ENCODE results near the gene CUEDC1. TPM values are rescaled to one million over a fixed set of nuclear protein-coding genes. Genes with fewer than 3 reads are reported as not detected.
"Not testable (repeated sequence)": the region's sequence is repeated elsewhere in the genome, so short reads cannot be mapped to it uniquely, and the experiment has no call there.

Gene CUEDC1
- total RNA-seq, 1 experiment from 2014 or later = 61.4 TPM

DNA sequence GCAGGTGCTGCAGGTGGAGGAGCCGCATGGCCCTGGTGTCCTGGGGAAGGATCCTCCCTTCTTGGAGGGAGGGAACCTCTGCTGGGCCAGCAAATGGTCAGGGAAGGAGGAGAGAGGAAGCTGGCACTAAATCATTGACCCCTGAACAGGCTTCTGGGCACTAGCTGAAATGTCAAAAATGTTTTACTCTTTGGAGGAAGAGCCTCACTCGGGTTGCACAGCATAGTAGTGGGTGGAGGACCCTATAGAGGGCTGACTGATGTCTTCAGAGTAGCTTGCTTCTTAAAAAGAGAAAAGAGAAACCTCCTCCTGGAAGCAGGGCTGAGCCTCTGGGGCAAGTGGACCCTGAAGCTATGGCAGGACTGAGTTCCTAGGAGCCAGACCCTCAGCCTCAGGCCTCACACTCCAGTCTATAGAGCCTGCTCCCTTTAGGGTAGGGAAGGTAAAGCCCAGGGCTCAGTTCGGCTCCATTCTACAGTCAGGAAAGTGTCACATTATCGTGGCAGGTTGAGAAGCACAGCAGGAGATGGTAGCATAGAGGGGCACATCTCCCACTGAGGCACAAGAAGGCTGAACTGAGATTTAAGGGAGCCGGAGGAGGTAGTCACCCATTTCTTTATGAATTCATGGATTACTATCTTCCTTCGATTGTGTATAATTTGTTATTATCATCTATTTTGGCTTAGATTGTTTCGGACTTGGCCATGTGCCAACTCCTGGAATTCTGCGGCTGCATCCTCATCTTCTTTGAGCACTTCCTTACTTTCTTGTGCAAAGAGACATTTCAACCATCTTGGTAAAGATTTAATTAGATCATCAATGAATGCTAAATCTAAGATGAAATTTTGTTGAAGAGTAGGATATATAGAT is 7.3 kb upstream of the CUEDC1 start:
- no peak for TF ChIP-seq EZH2 (IDR thresholded peaks at IDR 0.05; ENCODE audit: low read depth)
- TF ChIP-seq CTCF (conservative IDR thresholded peaks at IDR 0.05) = no peak
- H3K4me2 ChIP-seq = no peak overlapping the region
- no peaks in the 10 kb centered on the region for H4K20me1 ChIP-seq (ENCODE audit: insufficient read depth)
- H3F3A ChIP-seq (ENCODE audit: insufficient read depth, low read depth) = no peaks in the 10 kb centered on the region; the same call in 1 of the 2 replicates
- no peak overlapping the region for H2AFZ ChIP-seq
- H3K9me2 ChIP-seq (ENCODE audit: insufficient read depth) = no peaks in the 10 kb centered on the region
- no peak overlapping the region for H3K27ac ChIP-seq
- no TSS peak for BruUV-seq (replicated peaks)
- H3K79me2 ChIP-seq (ENCODE audit: low read depth) = no peaks in the 10 kb centered on the region
- no peaks in the 10 kb centered on the region for H3K36me3 ChIP-seq (ENCODE audit: low read depth)
- H3K27me3 ChIP-seq (ENCODE audit: insufficient read depth, low read depth) = no peaks in the 10 kb centered on the region
- H3K4me1 ChIP-seq (replicated peaks; ENCODE audit: insufficient read depth) = no peaks in the 10 kb centered on the region
- ChIA-PET CTCF (no interaction called here), POLR2A (ENCODE audit: unreplicated experiment) (no interaction called here)
- no peaks in the 10 kb centered on the region for H3K9me3 ChIP-seq (ENCODE audit: insufficient read depth, low read depth)
- no peak overlapping the region for H3K4me3 ChIP-seq
- DNase-seq = no peak
- intact Hi-C loops (cut with micrococcal nuclease; ENCODE audit: unreplicated experiment) = no loop called here

GRCh38 chr17:57959929-57960328 is 4.7 kb upstream of the CUEDC1 start:
- CTCF ChIA-PET = no interaction called here
- Histone ChIP-seq H3K79me2 (ENCODE audit: low read depth) (no peaks in the 10 kb centered on the region), H2AFZ (no peak overlapping the region), H3K9me3 (ENCODE audit: insufficient read depth, low read depth) (no peaks in the 10 kb centered on the region), H3K27me3 (ENCODE audit: insufficient read depth, low read depth) (no peaks in the 10 kb centered on the region), H3K4me1 (replicated peaks; ENCODE audit: insufficient read depth) (peaks cover 8% of the 10 kb centered on the region), H3K36me3 (ENCODE audit: low read depth) (no peaks in the 10 kb centered on the region), H3K4me2 (no peak overlapping the region), H3K9me2 (ENCODE audit: insufficient read depth) (no peaks in the 10 kb centered on the region), H3K4me3 (no peak overlapping the region), H4K20me1 (ENCODE audit: insufficient read depth) (no peaks in the 10 kb centered on the region), H3K27ac (no peak overlapping the region), H3F3A (ENCODE audit: insufficient read depth, low read depth) (peaks cover 12% of the 10 kb centered on the region; the same call in 1 of the 2 replicates)
- DNase-seq = no peak
- POLR2A ChIA-PET (ENCODE audit: unreplicated experiment) = no interaction called here
- TF ChIP-seq CTCF (conservative IDR thresholded peaks at IDR 0.05) (no peak), EZH2 (IDR thresholded peaks at IDR 0.05; ENCODE audit: low read depth) (no peak)
- BruUV-seq (replicated peaks) = no TSS peak
- intact Hi-C loops (cut with micrococcal nuclease; ENCODE audit: unreplicated experiment) = no loop called here

GRCh38 chr17:57958391-57958790 is 3.2 kb upstream of the CUEDC1 start:
- H3K9me2 ChIP-seq (ENCODE audit: insufficient read depth); H3K4me2 ChIP-seq; H3K27ac ChIP-seq; H3K36me3 ChIP-seq (ENCODE audit: low read depth); H3K27me3 ChIP-seq (ENCODE audit: insufficient read depth, low read depth); H3K4me3 ChIP-seq; BruUV-seq (replicated peaks); H3K9me3 ChIP-seq (ENCODE audit: insufficient read depth, low read depth); DNase-seq; H2AFZ ChIP-seq; H4K20me1 ChIP-seq (ENCODE audit: insufficient read depth); intact Hi-C loops (cut with micrococcal nuclease; ENCODE audit: unreplicated experiment): not testable (repeated sequence)
- ChIA-PET CTCF (interaction anchor here (0.7 kb wide), 2 partner anchors 109 to 143 kb away, joined by 5 to 6 read pairs; no protein-coding TSS in a partner anchor), POLR2A (ENCODE audit: unreplicated experiment) (interaction anchor here (0.6 kb wide), 1 partner anchor 284 kb away, joined by 9 read pairs; no protein-coding TSS in a partner anchor)
- H3K4me1 ChIP-seq (replicated peaks; ENCODE audit: insufficient read depth) = peaks cover 18% of the 10 kb centered on the region
- H3F3A ChIP-seq (ENCODE audit: insufficient read depth, low read depth) = peaks cover 12% of the 10 kb centered on the region; the same call in 1 of the 2 replicates
- peaks cover 11% of the 10 kb centered on the region for H3K79me2 ChIP-seq (ENCODE audit: low read depth)

All from PC-9 (cell line).